NOMO-1 (cell line): ENCODE data around the gene FBXL4.
"Not testable (repeated sequence)": the region's sequence is repeated elsewhere in the genome, so short reads cannot be mapped to it uniquely, and the experiment has no call there.

Experiments
- DNase-seq, 2 experiments: peaks; one replicate each; lab custom pipeline; 2025; ENCODE audit not compliant: unreplicated experiment in 2 of 2; lab: John Stamatoyannopoulos, UW

FBXL4 gene

DNA sequence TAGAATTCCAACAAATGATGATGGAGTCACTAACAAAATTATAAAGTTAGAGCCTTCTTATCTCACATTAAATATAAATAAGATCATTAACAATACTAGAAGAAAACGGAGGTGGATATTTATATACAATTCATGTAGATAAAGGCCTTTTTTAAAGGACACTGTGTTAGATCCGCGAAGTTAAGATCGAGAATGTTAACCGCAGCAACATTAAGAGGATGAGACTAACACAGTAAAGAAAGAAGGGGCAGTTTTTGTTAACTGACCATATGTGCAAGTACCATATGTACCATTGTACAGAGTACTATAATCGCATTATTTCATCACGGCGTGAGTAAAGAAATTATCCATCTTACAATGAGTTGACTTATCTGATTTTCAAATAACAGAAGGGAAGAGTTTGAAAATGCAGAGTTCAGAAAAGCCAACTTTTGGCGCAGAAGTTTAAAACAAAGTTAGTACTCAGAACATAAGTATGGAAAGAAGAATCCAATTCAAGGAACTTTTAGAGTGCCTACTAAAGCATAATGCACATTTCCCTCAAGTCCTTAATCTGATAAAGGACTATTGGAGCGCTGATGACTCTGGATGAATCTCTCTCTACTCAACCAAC is 1.4 kb downstream of the FBXL4 start:
- no peak for DNase-seq

DNA sequence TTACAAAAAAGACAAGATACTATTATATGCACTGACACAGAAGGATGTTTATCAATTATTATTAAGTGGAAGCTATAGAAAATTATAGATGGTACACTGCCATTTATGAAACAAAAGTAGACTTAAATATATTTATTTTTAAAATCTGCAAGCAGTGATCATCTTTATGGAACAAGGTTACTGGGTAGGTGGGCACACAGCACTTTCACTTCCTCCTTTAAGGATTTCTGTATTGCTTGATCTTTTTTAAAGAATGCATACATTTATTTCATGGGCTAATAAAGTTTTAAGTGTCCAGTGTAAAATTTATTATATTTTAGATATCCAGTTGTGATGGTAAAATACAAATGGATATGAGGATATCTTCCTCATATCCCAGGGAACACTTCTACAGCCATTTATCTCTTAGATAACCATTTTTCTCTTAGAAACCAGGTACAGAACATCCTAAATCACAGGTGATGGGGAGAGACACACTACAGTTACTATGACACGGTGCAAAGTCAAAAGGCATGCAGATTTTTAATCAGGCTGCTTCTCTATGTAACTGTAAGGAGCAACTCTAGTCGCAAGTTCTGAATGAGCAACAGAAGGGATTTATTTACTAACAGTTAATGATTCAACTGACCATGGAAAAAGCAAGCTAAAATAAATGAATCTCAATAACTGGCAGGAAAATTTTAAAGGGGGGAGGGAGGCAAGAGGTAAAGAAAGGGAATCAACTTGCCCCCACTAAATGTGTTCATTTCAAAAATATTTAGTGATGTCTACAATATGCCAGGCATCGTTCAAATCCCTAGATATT is 2.2 kb downstream of the FBXL4 start:
- peak in 1 of 2 experiments; percentile 6 for DNase-seq

DNA sequence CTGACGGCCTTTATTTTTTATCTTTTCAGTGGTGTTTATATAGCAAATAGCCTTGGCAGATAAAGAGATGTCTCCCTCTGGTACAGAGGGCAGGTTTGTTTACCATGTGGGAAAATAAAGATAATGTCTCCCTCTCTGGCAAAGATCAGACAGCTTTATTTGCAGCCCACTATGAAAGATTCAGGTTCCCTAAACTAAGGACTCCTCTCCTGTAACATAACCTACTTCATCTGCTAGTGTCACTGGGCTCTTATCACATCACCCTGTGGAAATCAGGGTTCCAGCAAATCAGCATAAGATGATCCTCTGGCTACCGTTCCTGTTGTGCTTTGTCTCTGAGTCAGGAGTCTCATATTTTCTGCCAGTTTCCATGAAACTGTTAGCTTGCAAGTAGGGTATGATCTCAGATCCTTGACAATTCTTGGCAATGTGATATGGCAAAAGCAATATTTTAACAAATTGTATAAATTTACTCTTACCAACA is 3.1 kb downstream of the FBXL4 start:
- DNase-seq = no peak

DNA sequence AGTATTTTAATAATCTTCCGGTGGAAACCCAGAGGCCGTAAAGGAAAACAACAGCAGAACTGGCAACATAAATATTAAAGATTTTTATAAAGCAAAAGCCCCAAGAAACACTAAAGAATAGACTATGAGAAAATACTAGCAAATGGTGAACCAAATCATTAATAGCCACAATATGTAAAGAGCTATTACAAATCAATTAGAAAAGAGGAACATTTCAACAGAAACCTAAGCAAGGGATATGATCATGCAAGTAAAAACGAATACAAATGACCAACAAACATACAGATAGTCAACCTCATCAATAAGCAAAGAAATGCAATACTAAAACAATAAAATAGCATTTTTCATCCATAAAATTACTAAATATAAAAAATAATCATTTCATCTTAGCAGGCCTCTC is 3.6 kb downstream of the FBXL4 start:
- DNase-seq = no peak

DNA sequence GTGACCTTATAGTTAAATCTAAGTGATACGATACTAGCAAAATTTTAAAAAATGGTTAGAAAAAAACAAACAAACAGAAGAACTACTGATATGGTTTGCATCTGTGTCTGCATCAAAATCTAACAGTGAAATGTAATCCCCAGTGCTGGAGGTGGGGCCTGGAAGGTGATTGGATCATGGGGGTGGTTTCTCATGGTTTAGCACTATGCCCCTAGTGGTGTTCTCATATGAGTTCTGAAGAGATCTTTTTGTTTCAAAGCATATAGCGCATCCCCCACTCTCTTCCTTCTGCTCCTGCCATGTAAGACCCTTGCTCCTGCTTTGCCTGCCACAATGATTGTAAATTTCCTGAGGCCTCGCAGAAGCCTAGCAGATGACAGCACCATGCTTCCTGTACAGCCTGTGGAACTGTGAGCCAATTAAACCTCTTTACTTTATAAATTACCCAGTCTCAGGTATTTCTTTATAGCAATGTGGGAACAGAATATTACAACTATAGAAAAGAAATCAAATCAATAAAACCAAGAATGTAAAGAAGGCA is 5.4 kb downstream of the FBXL4 start:
- no peak for DNase-seq

DNA sequence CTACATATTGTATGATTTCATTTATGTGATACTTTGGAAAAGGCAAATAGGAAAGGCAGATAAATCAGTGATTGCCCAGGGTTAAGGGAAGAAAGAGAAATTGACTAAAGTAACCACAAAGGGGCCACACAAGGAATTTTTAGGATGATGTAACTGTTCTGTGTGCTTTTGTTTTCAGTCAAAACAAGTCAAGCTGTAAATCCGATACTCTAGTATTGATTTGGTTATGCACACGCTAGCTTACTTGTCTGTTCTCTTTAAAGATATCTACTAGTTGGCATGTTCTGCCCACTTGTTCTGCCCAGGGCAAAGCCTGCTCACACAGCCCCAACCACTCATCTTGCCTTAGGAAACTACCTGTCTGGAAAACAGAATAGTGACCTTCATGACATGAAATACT is 6.4 kb downstream of the FBXL4 start:
- no peak for DNase-seq

DNA sequence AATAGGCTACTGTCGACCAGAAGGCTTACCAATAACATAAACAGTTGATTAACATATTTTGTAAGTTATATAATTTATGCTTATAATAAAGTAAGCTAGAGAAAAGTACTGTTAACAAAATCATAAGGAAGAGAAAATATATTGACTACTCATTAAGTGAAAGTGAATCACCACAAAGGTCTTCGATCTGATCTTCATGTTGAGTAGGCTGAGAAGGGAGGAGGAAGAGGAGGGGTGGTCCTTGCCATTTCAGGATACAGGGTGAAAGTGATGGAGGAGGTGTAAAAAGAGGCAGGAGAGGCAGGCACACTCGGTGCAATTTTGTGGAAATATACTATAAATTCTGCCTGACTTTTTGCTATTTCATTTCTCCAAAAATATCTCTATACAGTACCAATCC is 10.4 kb downstream of the FBXL4 start:
- no peak for DNase-seq

DNA sequence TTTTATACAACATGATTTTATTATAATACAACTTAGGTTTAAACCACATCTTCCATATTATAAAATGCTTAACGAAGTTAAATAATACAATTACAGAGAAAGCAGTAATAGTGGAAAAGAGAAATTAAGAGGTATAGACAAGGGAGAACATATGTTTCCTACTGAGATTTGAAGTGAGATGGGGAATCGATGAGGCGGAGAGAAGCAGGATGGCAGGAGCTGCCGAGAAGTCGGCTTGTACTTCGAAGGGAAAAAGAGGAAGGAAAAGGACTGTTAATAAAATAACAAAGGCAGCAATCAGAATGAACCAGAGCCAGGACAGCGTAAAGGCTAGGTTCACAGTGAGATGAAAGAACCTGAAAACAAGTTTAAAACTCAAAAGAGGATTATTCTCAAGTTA is 15.4 kb downstream of the FBXL4 start:
- peak in 1 of 2 experiments; percentile 3 for DNase-seq

DNA sequence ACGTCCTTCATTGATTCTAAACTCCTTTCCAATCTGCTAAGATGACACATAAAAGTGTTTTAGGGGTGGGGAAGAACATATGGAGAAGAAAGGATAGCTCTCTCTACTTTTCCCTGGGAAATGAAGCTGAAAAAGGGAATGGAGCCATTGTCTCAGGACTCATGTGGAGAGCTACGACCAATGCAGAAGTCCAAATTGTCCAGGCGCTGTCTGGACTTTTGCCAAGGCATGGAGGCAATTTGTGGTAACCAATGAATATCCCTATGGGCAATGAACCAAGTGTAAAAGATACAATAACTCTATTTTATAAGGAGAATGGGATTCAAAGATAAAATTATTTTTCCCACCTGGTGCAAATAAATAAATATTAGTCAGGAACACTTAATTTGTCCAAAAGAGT is 16.1 kb downstream of the FBXL4 start:
- DNase-seq = no peak

DNA sequence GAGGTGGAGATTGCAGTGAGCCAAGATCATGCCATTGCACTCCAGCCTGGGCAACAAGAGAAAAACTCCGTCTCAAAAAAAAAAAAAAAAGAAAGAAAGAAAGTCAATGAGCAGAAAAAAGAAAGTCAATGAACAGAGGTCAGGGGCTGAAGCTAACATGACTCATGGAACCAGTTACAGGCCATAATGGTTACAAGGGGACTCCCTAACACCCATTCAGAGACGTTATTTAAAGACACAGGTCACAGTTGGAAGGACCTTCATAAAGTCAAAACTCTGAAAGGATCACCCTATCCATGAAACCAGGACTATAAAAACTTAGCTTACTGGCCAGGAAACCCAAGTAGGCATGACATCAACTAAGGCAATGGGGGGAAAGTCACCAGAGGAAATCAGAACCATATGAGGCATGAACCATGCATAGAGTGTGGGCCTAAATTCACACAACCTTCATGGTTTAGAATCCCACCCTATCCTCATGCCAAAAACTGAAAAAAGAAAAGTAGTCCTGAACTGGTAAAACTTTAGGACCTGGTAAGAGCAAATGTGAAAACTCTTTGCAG is 18.2 kb downstream of the FBXL4 start:
- no peak for DNase-seq

DNA sequence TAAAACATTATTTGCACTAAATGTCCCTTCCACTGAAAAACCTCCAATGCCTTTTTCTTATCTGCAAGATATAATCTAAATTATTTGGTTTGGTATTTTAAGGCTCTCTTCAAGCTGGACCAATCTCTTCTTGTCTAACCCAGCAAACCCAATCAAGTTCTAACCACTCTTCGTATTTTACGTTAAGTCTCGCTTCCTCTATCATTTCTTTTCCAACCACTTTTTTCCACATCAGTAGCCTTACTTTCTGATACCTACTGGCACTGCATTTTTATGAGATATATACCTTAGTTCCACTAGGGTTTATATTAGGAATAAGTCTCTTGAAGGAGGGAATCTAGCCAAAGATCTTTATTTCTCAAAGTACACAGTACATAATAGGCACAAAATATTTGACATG is 19.1 kb downstream of the FBXL4 start:
- DNase-seq = no peak

DNA sequence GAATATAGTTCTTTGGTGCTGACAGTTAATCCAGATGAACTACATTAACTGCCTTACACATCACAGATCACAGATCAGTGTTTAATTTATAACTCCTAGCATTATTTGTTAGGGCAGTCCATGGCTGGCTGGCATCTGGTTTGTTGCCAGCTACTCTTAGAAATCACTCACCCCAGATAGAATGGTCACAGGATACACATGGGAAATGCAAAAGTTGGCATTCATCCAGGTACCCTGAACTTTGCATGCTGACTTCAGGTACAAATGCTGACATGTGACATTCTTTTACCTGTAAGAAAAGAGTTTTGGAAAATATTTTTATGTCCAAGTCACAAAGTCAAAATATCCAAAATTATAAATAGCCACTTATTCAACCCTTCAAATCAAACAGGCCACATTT is 20.2 kb downstream of the FBXL4 start:
- DNase-seq = no peak

DNA sequence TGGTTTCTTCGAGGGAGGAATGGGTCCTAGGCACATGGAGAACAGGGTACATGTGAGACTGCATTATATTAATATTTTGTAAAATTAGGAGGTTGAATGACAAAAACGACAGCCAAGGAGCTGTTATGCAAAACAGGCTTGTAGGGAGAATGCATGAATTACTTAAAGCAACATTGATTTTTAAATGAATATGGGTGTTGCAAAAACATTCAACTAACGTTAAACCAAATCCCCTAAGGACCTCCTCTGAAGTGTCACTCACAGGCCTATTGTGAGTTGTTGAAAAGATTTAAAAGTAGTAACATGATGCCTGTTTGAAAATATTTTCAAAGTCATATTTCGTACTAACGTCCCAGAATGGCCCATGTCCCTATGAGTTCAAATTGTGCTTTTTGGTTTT is 21.9 kb downstream of the FBXL4 start:
- no peak for DNase-seq

DNA sequence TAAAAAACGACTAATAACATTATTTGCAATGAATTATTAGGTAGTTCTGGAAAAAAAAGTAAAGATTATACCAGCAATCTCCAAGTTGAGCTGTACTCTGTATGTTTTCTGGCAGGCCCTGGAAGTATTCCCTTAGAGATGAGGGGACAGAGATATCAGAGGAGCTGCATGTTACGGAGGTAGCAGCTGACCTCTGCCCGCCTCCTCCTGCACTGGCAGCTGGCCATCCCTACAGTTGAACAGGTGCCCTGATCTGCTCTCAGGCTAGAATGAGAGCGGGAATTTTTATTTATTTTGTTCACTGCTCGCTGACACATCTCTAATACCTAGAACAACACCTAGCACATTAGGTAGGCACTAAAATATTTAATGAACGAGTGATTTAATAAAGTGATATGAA is 23.1 kb downstream of the FBXL4 start:
- DNase-seq = no peak

DNA sequence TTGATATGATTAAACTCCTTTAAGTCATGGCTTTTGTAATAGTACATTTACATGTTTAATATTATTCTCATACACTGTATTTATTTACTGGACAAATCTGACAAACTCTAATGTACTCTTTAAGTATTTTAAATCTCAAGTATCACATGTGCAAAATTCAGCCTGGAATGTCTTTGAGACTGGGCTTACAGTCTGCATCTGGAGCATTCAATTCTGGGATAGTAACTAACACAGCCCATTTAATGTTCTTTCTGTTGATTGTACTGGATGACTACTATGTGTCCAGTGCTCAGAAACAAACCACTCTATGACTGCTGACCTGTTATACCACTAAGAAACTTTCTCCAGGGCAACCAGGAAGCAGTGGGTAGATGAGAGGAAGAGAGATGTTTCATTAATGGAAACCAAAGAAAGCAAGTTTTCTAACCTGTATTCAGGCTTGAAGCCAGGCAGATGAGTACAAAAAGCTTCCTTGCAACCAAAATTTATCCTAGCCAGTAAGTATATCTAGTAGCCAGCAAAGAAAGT is 26.8 kb downstream of the FBXL4 start:
- DNase-seq = no peak

DNA sequence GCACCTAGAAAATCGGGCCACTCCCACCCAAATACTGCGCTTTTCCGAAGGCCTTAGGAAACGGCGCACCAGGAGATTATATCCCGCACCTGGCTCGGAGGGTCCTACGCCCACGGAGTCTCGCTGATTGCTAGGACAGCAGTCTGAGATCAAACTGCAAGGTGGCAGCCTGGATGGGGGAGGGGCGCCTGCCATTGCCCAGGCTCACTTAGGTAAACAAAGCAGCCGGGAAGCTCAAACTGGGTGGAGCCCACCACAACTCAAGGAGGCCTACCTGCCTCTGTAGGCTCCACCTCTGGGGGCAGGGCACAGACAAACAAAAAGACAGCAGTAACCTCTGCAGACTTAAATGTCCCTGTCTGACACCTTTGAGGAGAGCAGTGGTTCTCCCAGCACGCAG is 36.8 kb downstream of the FBXL4 start:
- DNase-seq = not testable (repeated sequence)

DNA sequence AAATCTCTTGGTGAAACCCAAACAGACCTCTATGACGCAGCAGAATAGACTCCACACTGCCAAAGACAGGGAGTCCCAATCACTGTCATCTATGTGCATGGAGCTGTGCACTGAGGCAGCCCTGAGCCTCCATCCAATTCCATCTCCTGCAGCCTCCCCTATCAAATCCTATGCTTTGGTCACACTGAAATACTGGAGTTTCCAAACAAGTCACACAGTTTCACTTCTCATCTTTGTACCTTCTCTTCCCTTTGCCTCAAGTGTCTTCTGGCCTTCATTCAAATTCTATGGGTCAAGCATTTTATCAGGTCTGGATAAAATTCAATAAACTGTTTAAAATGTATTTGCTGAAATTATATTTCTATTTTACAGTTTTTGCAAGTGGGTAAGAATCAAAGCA is 38.5 kb downstream of the FBXL4 start:
- DNase-seq = no peak

DNA sequence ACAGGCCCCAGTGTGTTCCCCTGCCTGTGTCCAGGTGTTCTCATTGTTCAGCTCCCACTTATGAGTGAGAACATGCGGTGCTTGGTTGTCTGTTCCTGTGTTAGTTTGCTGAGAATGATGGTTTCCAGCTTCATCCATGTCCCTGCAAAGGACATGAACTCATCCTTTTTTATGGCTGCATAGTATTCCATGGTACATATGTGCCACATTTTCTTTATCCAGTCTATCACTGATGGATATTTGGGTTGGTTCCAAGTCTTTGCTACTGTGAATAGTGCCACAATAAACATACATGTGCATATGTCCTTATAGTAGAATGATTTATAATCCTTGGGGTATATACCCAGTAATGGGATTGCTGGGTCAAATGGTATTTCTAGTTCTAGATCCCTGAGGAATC is 41.4 kb downstream of the FBXL4 start:
- DNase-seq = not testable (repeated sequence)

DNA sequence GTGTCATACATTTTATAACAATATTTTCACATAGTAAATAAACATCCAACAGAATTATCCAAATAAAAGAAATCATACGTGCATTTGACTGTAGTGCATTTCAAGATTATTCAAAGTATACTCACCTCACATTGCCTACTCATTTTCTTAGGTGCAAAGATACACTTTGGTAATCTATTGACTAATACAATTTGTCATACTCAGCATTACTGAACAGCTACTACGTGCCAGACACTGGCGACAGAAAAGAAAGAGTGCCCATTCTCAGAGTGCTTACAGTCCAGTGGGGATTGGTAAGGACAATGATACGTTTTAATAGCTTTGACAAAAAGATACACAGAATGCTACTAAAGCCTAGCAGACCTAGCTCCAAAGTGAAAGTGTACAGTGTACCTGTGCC is 42.0 kb downstream of the FBXL4 start:
- no peak for DNase-seq

DNA sequence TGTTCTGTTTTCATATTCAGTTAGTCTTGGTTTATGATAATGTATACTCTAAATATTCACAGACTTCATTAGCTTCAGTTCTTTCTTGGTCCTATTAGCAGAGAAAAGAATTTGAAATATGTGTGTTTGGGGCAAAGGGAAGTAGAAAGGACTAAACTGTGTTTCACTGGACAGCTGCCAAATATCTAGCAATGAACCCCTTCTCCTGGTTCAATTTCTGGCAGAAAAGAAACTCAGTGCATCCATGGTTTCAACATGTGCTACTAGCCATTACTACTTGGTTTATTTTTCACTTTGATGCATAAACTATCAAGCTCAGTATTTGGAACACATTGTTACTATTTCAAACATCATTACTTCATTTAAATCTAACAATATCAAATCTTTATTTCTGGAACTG is 43.6 kb downstream of the FBXL4 start:
- no peak for DNase-seq

DNA sequence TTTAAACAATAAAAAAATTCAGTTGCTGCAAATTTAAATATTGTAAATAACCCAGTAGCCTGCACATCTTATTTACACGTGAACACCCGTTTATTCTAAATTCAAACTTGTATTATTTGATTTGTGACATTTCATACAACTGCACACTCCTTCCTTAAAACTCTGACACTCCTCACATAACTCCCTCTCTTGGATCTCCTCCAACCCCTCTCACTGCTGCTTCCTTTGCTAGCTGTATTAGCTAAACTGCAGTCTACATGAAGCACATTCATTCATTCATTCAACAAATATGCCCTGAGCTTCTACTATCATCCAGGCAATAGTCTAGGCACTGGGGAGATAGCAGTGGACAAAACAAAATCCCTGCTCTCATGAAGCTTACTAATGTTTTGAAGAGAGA is 47.0 kb downstream of the FBXL4 start:
- DNase-seq = no peak

DNA sequence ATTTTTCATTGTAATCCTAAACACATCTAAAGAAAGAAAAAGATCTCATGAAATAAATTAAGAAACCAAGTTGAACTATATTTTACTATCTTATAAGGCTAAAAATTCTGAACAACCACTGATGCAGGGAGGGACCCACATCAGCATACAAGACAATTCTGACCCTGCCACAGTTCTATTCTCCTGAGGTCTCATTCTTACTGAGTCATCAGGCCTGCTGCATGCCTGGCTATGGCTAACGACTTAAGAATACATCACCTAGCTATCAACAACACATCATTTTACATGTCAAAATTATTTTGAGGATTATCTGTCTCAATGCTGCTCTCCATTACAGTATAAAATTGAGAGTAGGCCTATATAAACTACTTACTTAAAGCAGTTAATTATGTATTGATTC is 52.9 kb downstream of the FBXL4 start:
- DNase-seq = no peak
